SK-N-SH (cell line): ENCODE results near the gene RPL3.

ENCODE experiments used
- EZH2phosphoT487 ChIP-seq: fragments of 200-600 bp; sonication (generic); IDR thresholded peaks from 2 replicates; pipeline ENCODE4 v1.6.1; 2017; ENCODE audit warnings: low read depth, mixed run types, mild to moderate bottlenecking, antibody characterized with exemption, moderate library complexity, borderline replicate concordance
- FOXM1 ChIP-seq: IDR thresholded peaks from 2 replicates; pipeline ENCODE4 v1.4.0; 2012; ENCODE audit warnings: low read depth, mild to moderate bottlenecking
- GABPA ChIP-seq: IDR thresholded peaks from 2 replicates; pipeline ENCODE4 v1.4.0; 2012; ENCODE audit warnings: low read depth, mild to moderate bottlenecking
- RCOR1 ChIP-seq: fragments of 150-350 bp; IDR thresholded peaks from 2 replicates; pipeline ENCODE4 v1.6.1; 2017; ENCODE audit warnings: antibody characterized with exemption, low read length
- TF ChIP-seq, protein P1 (sequence below): fragments of 200-600 bp; sonication (generic); IDR thresholded peaks from 2 replicates; pipeline ENCODE4 v1.6.1; 2017; ENCODE audit warnings: antibody characterized with exemption, mild to moderate bottlenecking, moderate library complexity
- TF ChIP-seq, protein P2 (sequence below): IDR thresholded peaks from 2 replicates; pipeline ENCODE4 v1.4.0; 2012; ENCODE audit warnings: low read depth
- TF ChIP-seq, protein P3 (sequence below): IDR thresholded peaks from 2 replicates; pipeline ENCODE4 v1.4.0; 2012; ENCODE audit warnings: low read depth, borderline replicate concordance

DNA sequence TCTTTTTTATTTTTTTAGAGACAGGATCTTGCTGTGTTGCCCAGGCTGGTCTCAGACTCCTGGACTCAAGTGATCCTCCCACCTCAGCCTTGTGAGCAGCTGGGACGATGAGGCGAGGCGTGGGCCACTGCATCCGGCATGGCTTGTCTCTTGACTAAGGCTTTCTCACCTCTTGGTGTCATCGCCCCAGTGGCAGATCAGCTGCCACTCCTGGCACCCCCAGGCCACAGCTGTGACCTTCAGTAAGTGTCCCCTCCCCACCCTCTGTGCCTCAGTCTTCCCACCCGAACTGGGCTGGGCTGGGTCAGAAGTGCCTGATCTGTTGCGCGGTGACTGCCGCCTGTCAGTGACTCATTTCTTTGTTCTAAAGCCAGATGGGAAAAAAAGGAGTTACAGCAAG lies 33.9 kb upstream of the RPL3 start:
- TF ChIP-seq, protein P1, sequence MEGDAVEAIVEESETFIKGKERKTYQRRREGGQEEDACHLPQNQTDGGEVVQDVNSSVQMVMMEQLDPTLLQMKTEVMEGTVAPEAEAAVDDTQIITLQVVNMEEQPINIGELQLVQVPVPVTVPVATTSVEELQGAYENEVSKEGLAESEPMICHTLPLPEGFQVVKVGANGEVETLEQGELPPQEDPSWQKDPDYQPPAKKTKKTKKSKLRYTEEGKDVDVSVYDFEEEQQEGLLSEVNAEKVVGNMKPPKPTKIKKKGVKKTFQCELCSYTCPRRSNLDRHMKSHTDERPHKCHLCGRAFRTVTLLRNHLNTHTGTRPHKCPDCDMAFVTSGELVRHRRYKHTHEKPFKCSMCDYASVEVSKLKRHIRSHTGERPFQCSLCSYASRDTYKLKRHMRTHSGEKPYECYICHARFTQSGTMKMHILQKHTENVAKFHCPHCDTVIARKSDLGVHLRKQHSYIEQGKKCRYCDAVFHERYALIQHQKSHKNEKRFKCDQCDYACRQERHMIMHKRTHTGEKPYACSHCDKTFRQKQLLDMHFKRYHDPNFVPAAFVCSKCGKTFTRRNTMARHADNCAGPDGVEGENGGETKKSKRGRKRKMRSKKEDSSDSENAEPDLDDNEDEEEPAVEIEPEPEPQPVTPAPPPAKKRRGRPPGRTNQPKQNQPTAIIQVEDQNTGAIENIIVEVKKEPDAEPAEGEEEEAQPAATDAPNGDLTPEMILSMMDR = no peak
- TF ChIP-seq EZH2phosphoT487 (no peak), FOXM1 (no peak), GABPA (no peak), RCOR1 (no peak)
- TF ChIP-seq, protein P2, sequence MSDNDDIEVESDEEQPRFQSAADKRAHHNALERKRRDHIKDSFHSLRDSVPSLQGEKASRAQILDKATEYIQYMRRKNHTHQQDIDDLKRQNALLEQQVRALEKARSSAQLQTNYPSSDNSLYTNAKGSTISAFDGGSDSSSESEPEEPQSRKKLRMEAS = no peak
- TF ChIP-seq, protein P3, sequence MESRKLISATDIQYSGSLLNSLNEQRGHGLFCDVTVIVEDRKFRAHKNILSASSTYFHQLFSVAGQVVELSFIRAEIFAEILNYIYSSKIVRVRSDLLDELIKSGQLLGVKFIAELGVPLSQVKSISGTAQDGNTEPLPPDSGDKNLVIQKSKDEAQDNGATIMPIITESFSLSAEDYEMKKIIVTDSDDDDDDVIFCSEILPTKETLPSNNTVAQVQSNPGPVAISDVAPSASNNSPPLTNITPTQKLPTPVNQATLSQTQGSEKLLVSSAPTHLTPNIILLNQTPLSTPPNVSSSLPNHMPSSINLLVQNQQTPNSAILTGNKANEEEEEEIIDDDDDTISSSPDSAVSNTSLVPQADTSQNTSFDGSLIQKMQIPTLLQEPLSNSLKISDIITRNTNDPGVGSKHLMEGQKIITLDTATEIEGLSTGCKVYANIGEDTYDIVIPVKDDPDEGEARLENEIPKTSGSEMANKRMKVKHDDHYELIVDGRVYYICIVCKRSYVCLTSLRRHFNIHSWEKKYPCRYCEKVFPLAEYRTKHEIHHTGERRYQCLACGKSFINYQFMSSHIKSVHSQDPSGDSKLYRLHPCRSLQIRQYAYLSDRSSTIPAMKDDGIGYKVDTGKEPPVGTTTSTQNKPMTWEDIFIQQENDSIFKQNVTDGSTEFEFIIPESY = no peak
